ENCODE results near the gene CYTH3. TPM values are rescaled to one million over a fixed set of nuclear protein-coding genes. Genes with fewer than 3 reads are reported as not detected.

CYTH3 gene
- total RNA-seq, 1 experiment from 2014 or later = 29.1 TPM

GRCh38 chr7:6249043-6249442 lies 23.4 kb downstream of the CYTH3 start:
- Mint-ChIP-seq H3K4me1 (ENCODE audit: low read depth, unreplicated experiment) (peaks cover 14% of the 10 kb centered on the region), H3K9me3 (ENCODE audit: unreplicated experiment) (no peaks in the 10 kb centered on the region), H3K4me3 (ENCODE audit: unreplicated experiment) (no peak overlapping the region), H3K27ac (ENCODE audit: unreplicated experiment) (no peak overlapping the region), H3K36me3 (ENCODE audit: insufficient read depth, unreplicated experiment) (no peaks in the 10 kb centered on the region), H3K27me3 (ENCODE audit: insufficient read depth, unreplicated experiment) (no peaks in the 10 kb centered on the region)
- Histone ChIP-seq H3K27me3 (replicated peaks; ENCODE audit: control insufficient read depth, insufficient read depth, low read length) (no peaks in the 10 kb centered on the region), H3K9me3 (no peaks in the 10 kb centered on the region), H3K36me3 (ENCODE audit: control insufficient read depth, insufficient read depth, low read length) (no peaks in the 10 kb centered on the region), H3K4me1 (no peaks in the 10 kb centered on the region), H3K4me3 (ENCODE audit: low read depth, low read length) (no peak overlapping the region)
- ChIA-PET POLR2A (no interaction called here), CTCF (interaction anchor here (0.6 kb wide), 1 partner anchor 53 kb away, joined by 3 read pairs; no protein-coding TSS in a partner anchor)
- no peak for TF ChIP-seq CTCF (IDR thresholded peaks at IDR 0.05; ENCODE audit: insufficient read depth in 1 of 2, low read depth in 1 of 2, low read length in 1 of 2, severe bottlenecking in 1 of 2, unreplicated experiment in 1 of 2)
- intact Hi-C loops (cut with micrococcal nuclease; ENCODE audit: unreplicated experiment) = no loop called here
- DNase-seq = no peak
- no TSS peak for BruUV-seq (replicated peaks)

- H3K4me3 Mint-ChIP-seq (ENCODE audit: unreplicated experiment) = no peak overlapping the region
- no peaks in the 10 kb centered on the region for H3K36me3 Mint-ChIP-seq (ENCODE audit: insufficient read depth, unreplicated experiment)
- Histone ChIP-seq H3K27me3 (replicated peaks; ENCODE audit: control insufficient read depth, insufficient read depth, low read length) (no peaks in the 10 kb centered on the region), H3K4me1 (no peaks in the 10 kb centered on the region), H3K4me3 (ENCODE audit: low read depth, low read length) (no peak overlapping the region), H3K9me3 (no peaks in the 10 kb centered on the region), H3K36me3 (ENCODE audit: control insufficient read depth, insufficient read depth, low read length) (no peaks in the 10 kb centered on the region)
- ChIA-PET POLR2A (no interaction called here), CTCF (interaction anchor here (0.6 kb wide), 1 partner anchor 52 kb away, joined by 3 read pairs; no protein-coding TSS in a partner anchor)
- peaks cover 14% of the 10 kb centered on the region for H3K4me1 Mint-ChIP-seq (ENCODE audit: low read depth, unreplicated experiment)
- intact Hi-C loops (cut with micrococcal nuclease; ENCODE audit: unreplicated experiment) = no loop called here
- DNase-seq = no peak
- no peak for TF ChIP-seq CTCF (IDR thresholded peaks at IDR 0.05; ENCODE audit: insufficient read depth in 1 of 2, low read depth in 1 of 2, low read length in 1 of 2, severe bottlenecking in 1 of 2, unreplicated experiment in 1 of 2)
- H3K27ac Mint-ChIP-seq (ENCODE audit: unreplicated experiment) = no peak overlapping the region
- no TSS peak for BruUV-seq (replicated peaks)
- no peaks in the 10 kb centered on the region for H3K27me3 Mint-ChIP-seq (ENCODE audit: insufficient read depth, unreplicated experiment)
- no peaks in the 10 kb centered on the region for H3K9me3 Mint-ChIP-seq (ENCODE audit: unreplicated experiment)
Measured at GRCh38 chr7:6248581-6248980, 23.8 kb downstream of the CYTH3 start.

GRCh38 chr7:6246251-6246917 lies 26.0 kb downstream of the CYTH3 start:
- H3K27me3 ChIP-seq (replicated peaks; ENCODE audit: control insufficient read depth, insufficient read depth, low read length) = no peaks in the 10 kb centered on the region
- H3K36me3 ChIP-seq (ENCODE audit: control insufficient read depth, insufficient read depth, low read length) = no peaks in the 10 kb centered on the region
- BruUV-seq (replicated peaks) = no TSS peak
- Mint-ChIP-seq H3K4me3 (ENCODE audit: unreplicated experiment) (no peak overlapping the region), H3K4me1 (ENCODE audit: low read depth, unreplicated experiment) (peaks cover 19% of the 10 kb centered on the region), H3K27me3 (ENCODE audit: insufficient read depth, unreplicated experiment) (no peaks in the 10 kb centered on the region), H3K36me3 (ENCODE audit: insufficient read depth, unreplicated experiment) (no peaks in the 10 kb centered on the region), H3K9me3 (ENCODE audit: unreplicated experiment) (no peaks in the 10 kb centered on the region), H3K27ac (ENCODE audit: unreplicated experiment) (no peak overlapping the region)
- POLR2A ChIA-PET = no interaction called here
- CTCF ChIA-PET = interaction anchor here (0.5 to 0.7 kb wide), 2 partner anchors 18 to 822 kb away, joined by 3 read pairs; no protein-coding TSS in a partner anchor
- no peak for DNase-seq
- no peaks in the 10 kb centered on the region for H3K9me3 ChIP-seq
- no peak for TF ChIP-seq CTCF (IDR thresholded peaks at IDR 0.05; ENCODE audit: insufficient read depth in 1 of 2, low read depth in 1 of 2, low read length in 1 of 2, severe bottlenecking in 1 of 2, unreplicated experiment in 1 of 2)
- H3K4me3 ChIP-seq (ENCODE audit: low read depth, low read length) = no peak overlapping the region
- intact Hi-C loops (cut with micrococcal nuclease; ENCODE audit: unreplicated experiment) = no loop called here
- H3K4me1 ChIP-seq = no peaks in the 10 kb centered on the region
